Activated CD4-positive, alpha-beta memory T cell treated with anti-CD3 and anti-CD28 coated beads, Interleukin-2, amount 10 ng/mL, durations not matched to agents 7 days and 5 days (primary cell): ENCODE measurements around the gene EMC8. TPM values are rescaled to one million over a fixed set of nuclear protein-coding genes. Genes with fewer than 3 reads are reported as not detected.
A peak's percentile ranks its signal among the peaks of the same experiment; 100 is the strongest.

Source experiments
- CTCF ChIA-PET: fragments of 350-600 bp; sonication (Branson Sonifier 250); formaldehyde crosslinking; loops from one replicate; lab custom pipeline; 2021; ENCODE audit warnings: antibody characterized with exemption, inconsistent platforms; lab: Charles Lee
- POLR2A ChIA-PET: fragments of 350-600 bp; sonication (Branson Sonifier 250); formaldehyde crosslinking; loops from one replicate; lab custom pipeline; 2021; ENCODE audit warnings: antibody characterized with exemption; lab: Charles Lee
- DNase-seq: peaks from one replicate; pipeline ENCODE4 v3.0.0-alpha.2; 2020
- H3K27ac Mint-ChIP-seq: one replicate; pipeline ENCODE4 v1.8.0; 2021; ENCODE audit warnings: mild to moderate bottlenecking, mixed read lengths
- H3K27me3 Mint-ChIP-seq: one replicate; pipeline ENCODE4 v1.8.0; 2021; ENCODE audit warnings: mixed read lengths
- H3K36me3 Mint-ChIP-seq: one replicate; pipeline ENCODE4 v1.8.0; 2021; ENCODE audit warnings: low read depth, mixed read lengths
- H3K4me1 Mint-ChIP-seq: one replicate; pipeline ENCODE4 v1.8.0; 2021; ENCODE audit warnings: mixed read lengths
- H3K4me3 Mint-ChIP-seq: one replicate; pipeline ENCODE4 v1.8.0; 2021; ENCODE audit warnings: mild to moderate bottlenecking, mixed read lengths
- H3K9me3 Mint-ChIP-seq: one replicate; pipeline ENCODE4 v1.8.0; 2021; ENCODE audit warnings: mixed read lengths
- total RNA-seq, 2 experiments: library from RNA; stranded (reverse); gene quantifications; one replicate each; pipeline ENCODE4 v1.2.3, GENCODE V29; 2021

The EMC8 gene
- total RNA-seq, 2 experiments from 2014 or later: 25.0 to 25.6 TPM

- Mint-ChIP-seq H3K9me3 (no peaks in the 10 kb centered on the region), H3K4me3 (no peak overlapping the region), H3K4me1 (peaks cover 21% of the 10 kb centered on the region), H3K27ac (no peak overlapping the region), H3K27me3 (no peaks in the 10 kb centered on the region), H3K36me3 (peaks cover 55% of the 10 kb centered on the region)
- DNase-seq: no peak
- CTCF ChIA-PET: no interaction called here
- POLR2A ChIA-PET: no interaction called here
Measured at GRCh38 chr16:85805442-85806045, 6.2 kb upstream of the EMC8 start.

- no peak overlapping the region for H3K27ac Mint-ChIP-seq
- no peak for DNase-seq
- H3K9me3 Mint-ChIP-seq: no peaks in the 10 kb centered on the region
- H3K4me3 Mint-ChIP-seq: no peak overlapping the region
- peaks cover 27% of the 10 kb centered on the region for H3K4me1 Mint-ChIP-seq
- peaks cover 55% of the 10 kb centered on the region for H3K36me3 Mint-ChIP-seq
- POLR2A ChIA-PET: no interaction called here
- no peaks in the 10 kb centered on the region for H3K27me3 Mint-ChIP-seq
- CTCF ChIA-PET: no interaction called here
Measured at GRCh38 chr16:85803570-85803969, 4.2 kb upstream of the EMC8 start.

GRCh38 chr16:85800321-85800669 lies 951 bp upstream of the EMC8 start:
- POLR2A ChIA-PET: interaction anchor here (0.8 to 1.5 kb wide), 7 partner anchors 8 to 1683 kb away, joined by 3 to 7 read pairs (median 3); partner anchors contain the start of gene MBTPS1
- H3K4me1 Mint-ChIP-seq: peaks cover 47% of the 10 kb centered on the region

GRCh38 chr16:85798901-85799496 lies 345 bp downstream of the EMC8 start:
- DNase-seq: peak; percentile 40
- no peaks in the 10 kb centered on the region for H3K9me3 Mint-ChIP-seq
- peaks cover 46% of the 10 kb centered on the region for H3K4me1 Mint-ChIP-seq
- H3K36me3 Mint-ChIP-seq: peaks cover 50% of the 10 kb centered on the region
- H3K27me3 Mint-ChIP-seq: no peaks in the 10 kb centered on the region
- CTCF ChIA-PET: interaction anchor here (0.8 kb wide), 1 partner anchor 22 kb away, joined by 4 read pairs; no protein-coding TSS in a partner anchor
- peak overlapping the region; percentile 91 for H3K4me3 Mint-ChIP-seq
- POLR2A ChIA-PET: interaction anchor here (1.1 kb wide), 2 partner anchors 109 to 246 kb away, joined by 3 read pairs; no protein-coding TSS in a partner anchor
- peak overlapping the region; percentile 89 for H3K27ac Mint-ChIP-seq

More at GRCh38 chr16:85800321-85800669, 951 bp upstream of the EMC8 start:
- CTCF ChIA-PET: interaction anchor here (0.9 to 2.1 kb wide), 2 partner anchors 19 to 21 kb away, joined by 3 to 6 read pairs; no protein-coding TSS in a partner anchor
- no peak for DNase-seq
- H3K4me3 Mint-ChIP-seq: peak overlapping the region; percentile 84
- no peaks in the 10 kb centered on the region for H3K9me3 Mint-ChIP-seq
- H3K27ac Mint-ChIP-seq: peak overlapping the region; percentile 84
- H3K27me3 Mint-ChIP-seq: no peaks in the 10 kb centered on the region
- H3K36me3 Mint-ChIP-seq: peaks cover 50% of the 10 kb centered on the region

- POLR2A ChIA-PET: interaction anchor here (1.1 kb wide), 2 partner anchors 109 to 245 kb away, joined by 3 read pairs; no protein-coding TSS in a partner anchor
- no peak for DNase-seq
- H3K27me3 Mint-ChIP-seq: no peaks in the 10 kb centered on the region
- H3K4me1 Mint-ChIP-seq: peaks cover 45% of the 10 kb centered on the region
- peaks cover 44% of the 10 kb centered on the region for H3K36me3 Mint-ChIP-seq
- no peaks in the 10 kb centered on the region for H3K9me3 Mint-ChIP-seq
- peak overlapping the region; percentile 71 for H3K27ac Mint-ChIP-seq
- H3K4me3 Mint-ChIP-seq: peak overlapping the region; percentile 91
- CTCF ChIA-PET: interaction anchor here (0.8 to 1.2 kb wide), 3 partner anchors 23 to 216 kb away, joined by 3 to 5 read pairs (median 4); no protein-coding TSS in a partner anchor
Measured at GRCh38 chr16:85798283-85798776, 1.0 kb downstream of the EMC8 start.

- POLR2A ChIA-PET: interaction anchor here (1.4 kb wide), 1 partner anchor 107 kb away, joined by 5 read pairs; the partner anchor contains the start of gene GINS2
- CTCF ChIA-PET: no interaction called here
- Mint-ChIP-seq H3K4me3 (no peak overlapping the region), H3K9me3 (no peaks in the 10 kb centered on the region), H3K4me1 (peaks cover 38% of the 10 kb centered on the region), H3K27me3 (no peaks in the 10 kb centered on the region), H3K36me3 (peaks cover 41% of the 10 kb centered on the region), H3K27ac (no peak overlapping the region)
- no peak for DNase-seq
Measured at GRCh38 chr16:85796599-85796998, 2.7 kb downstream of the EMC8 start.

- DNase-seq: no peak
- Mint-ChIP-seq H3K9me3 (no peaks in the 10 kb centered on the region), H3K36me3 (peaks cover 40% of the 10 kb centered on the region), H3K4me1 (peaks cover 33% of the 10 kb centered on the region), H3K27me3 (no peaks in the 10 kb centered on the region), H3K4me3 (no peak overlapping the region), H3K27ac (no peak overlapping the region)
- POLR2A ChIA-PET: no interaction called here
- CTCF ChIA-PET: no interaction called here
Measured at GRCh38 chr16:85796152-85796551, 3.2 kb downstream of the EMC8 start.

GRCh38 chr16:85794696-85795095 lies 4.6 kb downstream of the EMC8 start:
- CTCF ChIA-PET: interaction anchor here (1.2 kb wide), 1 partner anchor 77 kb away, joined by 4 read pairs; no protein-coding TSS in a partner anchor
- no peak overlapping the region for H3K4me3 Mint-ChIP-seq
- POLR2A ChIA-PET: no interaction called here
- no peaks in the 10 kb centered on the region for H3K9me3 Mint-ChIP-seq
- DNase-seq: no peak
- peaks cover 42% of the 10 kb centered on the region for H3K36me3 Mint-ChIP-seq
- no peaks in the 10 kb centered on the region for H3K27me3 Mint-ChIP-seq
- H3K4me1 Mint-ChIP-seq: peaks cover 22% of the 10 kb centered on the region
- no peak overlapping the region for H3K27ac Mint-ChIP-seq

GRCh38 chr16:85793662-85794298 lies 5.6 kb downstream of the EMC8 start:
- DNase-seq: no peak
- peaks cover 46% of the 10 kb centered on the region for H3K36me3 Mint-ChIP-seq
- H3K9me3 Mint-ChIP-seq: no peaks in the 10 kb centered on the region
- no peak overlapping the region for H3K4me3 Mint-ChIP-seq
- no peaks in the 10 kb centered on the region for H3K27me3 Mint-ChIP-seq
- no peak overlapping the region for H3K27ac Mint-ChIP-seq
- H3K4me1 Mint-ChIP-seq: peaks cover 22% of the 10 kb centered on the region
- CTCF ChIA-PET: interaction anchor here (0.5 to 1.2 kb wide), 2 partner anchors 76 to 228 kb away, joined by 4 read pairs; no protein-coding TSS in a partner anchor
- POLR2A ChIA-PET: no interaction called here

GRCh38 chr16:85789773-85790172 lies 9.6 kb downstream of the EMC8 start:
- Mint-ChIP-seq H3K4me3 (no peak overlapping the region), H3K36me3 (peaks cover 44% of the 10 kb centered on the region), H3K4me1 (peaks cover 1% of the 10 kb centered on the region), H3K27me3 (no peaks in the 10 kb centered on the region), H3K9me3 (no peaks in the 10 kb centered on the region), H3K27ac (no peak overlapping the region)
- no peak for DNase-seq
- ChIA-PET CTCF (no interaction called here), POLR2A (interaction anchor here (1.4 kb wide), 1 partner anchor 11 kb away, joined by 3 read pairs; no protein-coding TSS in a partner anchor)

- Mint-ChIP-seq H3K36me3 (peaks cover 36% of the 10 kb centered on the region), H3K27me3 (no peaks in the 10 kb centered on the region), H3K9me3 (no peaks in the 10 kb centered on the region), H3K4me1 (peaks cover 1% of the 10 kb centered on the region), H3K27ac (no peak overlapping the region), H3K4me3 (no peak overlapping the region)
- ChIA-PET POLR2A (no interaction called here), CTCF (no interaction called here)
- DNase-seq: no peak
Measured at GRCh38 chr16:85788819-85789218, 10.5 kb downstream of the EMC8 start.

GRCh38 chr16:85785927-85786326 lies 13.4 kb downstream of the EMC8 start:
- H3K9me3 Mint-ChIP-seq: no peaks in the 10 kb centered on the region
- ChIA-PET POLR2A (no interaction called here), CTCF (interaction anchor here (2.0 kb wide), 1 partner anchor 35 kb away, joined by 6 read pairs; no protein-coding TSS in a partner anchor)
- peaks cover 26% of the 10 kb centered on the region for H3K36me3 Mint-ChIP-seq
- H3K4me3 Mint-ChIP-seq: no peak overlapping the region
- no peak overlapping the region for H3K27ac Mint-ChIP-seq
- no peaks in the 10 kb centered on the region for H3K4me1 Mint-ChIP-seq
- DNase-seq: no peak
- no peaks in the 10 kb centered on the region for H3K27me3 Mint-ChIP-seq

- no peak overlapping the region for H3K4me3 Mint-ChIP-seq
- no peaks in the 10 kb centered on the region for H3K9me3 Mint-ChIP-seq
- CTCF ChIA-PET: interaction anchor here (2.0 kb wide), 1 partner anchor 37 kb away, joined by 6 read pairs; no protein-coding TSS in a partner anchor
- H3K4me1 Mint-ChIP-seq: no peaks in the 10 kb centered on the region
- peaks cover 33% of the 10 kb centered on the region for H3K36me3 Mint-ChIP-seq
- H3K27ac Mint-ChIP-seq: no peak overlapping the region
- POLR2A ChIA-PET: no interaction called here
- DNase-seq: no peak
- H3K27me3 Mint-ChIP-seq: no peaks in the 10 kb centered on the region
Measured at GRCh38 chr16:85784813-85785212, 14.5 kb downstream of the EMC8 start.
